HG02938 (cell line): Measurements from ENCODE around the gene OPTC.
"Not testable (repeated sequence)": the region's sequence is repeated elsewhere in the genome, so short reads cannot be mapped to it uniquely, and the experiment has no call there.

Experiments used
- ATAC-seq: cut with Tn5 transposase; IDR thresholded peaks from one replicate; pipeline ENCODE4 v1.9.1; 2021; ENCODE audit warnings: mild to moderate bottlenecking, moderate library complexity; ENCODE audit not compliant: unreplicated experiment

OPTC gene

DNA sequence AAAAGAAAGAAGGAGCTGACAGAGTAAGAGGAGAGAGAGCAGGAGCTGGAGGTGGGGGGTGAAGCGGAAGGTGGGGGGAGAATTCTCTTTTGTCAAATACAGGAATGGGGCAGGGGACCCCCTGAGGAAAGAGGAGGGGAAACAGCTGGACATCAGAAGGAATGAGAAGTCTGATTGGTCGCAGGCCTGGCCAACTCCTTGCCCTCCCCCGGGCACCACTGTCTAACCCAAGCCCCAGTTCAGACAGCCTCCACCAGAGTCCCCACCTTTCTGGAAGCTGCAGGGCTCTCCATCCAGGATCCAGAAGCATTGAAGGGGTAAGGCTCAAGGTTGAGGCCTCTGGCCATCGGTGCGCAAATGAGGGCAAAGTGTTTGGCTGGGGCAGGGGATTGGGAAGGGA is at the start of gene OPTC:
OPTC (plus strand) TSS at position 253 of the 400 bp plus-strand sequence. CDS start 1,853 bp downstream, outside the sequence.
- ATAC-seq, result no peak

GRCh38 chr1:203444171-203444576 is 49.8 kb upstream of the OPTC start:
- ATAC-seq, result no peak

GRCh38 chr1:203447151-203447550 is 46.8 kb upstream of the OPTC start:
- ATAC-seq, result no peak

DNA sequence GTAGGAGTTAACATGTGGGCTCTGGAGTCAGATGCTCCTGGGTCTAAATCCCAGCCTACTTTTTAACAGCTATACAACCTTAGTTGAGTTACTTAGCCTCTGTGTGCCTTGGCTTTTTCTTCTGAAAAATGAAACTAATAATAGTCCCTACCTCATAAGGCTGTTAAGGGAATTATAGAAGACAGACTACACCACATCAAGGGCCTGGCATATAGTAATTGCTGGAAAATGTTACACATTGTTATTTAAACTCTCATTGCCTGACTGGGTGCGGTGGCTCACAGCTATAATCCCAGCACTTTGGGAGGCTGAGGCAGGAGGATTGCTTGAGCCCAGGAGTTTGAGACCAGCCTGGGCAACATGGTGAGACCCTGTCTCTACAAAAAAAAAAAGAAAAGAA is 46.4 kb upstream of the OPTC start:
- not testable (repeated sequence) for ATAC-seq

GRCh38 chr1:203448521-203449061 is 45.4 kb upstream of the OPTC start:
- ATAC-seq, result no peak

DNA sequence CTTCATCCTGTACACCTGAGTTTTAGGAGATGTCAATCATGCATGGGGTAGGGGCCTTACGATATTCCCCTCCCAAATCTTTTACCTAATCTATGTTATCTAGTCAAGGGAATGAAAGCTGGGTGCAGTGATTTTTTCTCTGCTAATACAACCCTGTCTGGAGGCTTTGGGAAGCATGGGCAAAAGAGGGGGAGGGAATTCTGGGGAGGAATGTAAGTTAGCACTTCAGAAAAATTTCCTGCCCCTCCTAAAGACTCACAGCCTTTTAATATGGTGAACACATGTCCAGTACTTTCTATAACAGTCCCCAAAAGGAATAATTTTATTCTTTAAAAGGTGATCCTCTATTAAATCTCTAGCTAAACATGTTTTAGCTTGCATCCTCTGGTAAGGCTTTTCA is 44.0 kb upstream of the OPTC start:
- ATAC-seq, result no peak

DNA sequence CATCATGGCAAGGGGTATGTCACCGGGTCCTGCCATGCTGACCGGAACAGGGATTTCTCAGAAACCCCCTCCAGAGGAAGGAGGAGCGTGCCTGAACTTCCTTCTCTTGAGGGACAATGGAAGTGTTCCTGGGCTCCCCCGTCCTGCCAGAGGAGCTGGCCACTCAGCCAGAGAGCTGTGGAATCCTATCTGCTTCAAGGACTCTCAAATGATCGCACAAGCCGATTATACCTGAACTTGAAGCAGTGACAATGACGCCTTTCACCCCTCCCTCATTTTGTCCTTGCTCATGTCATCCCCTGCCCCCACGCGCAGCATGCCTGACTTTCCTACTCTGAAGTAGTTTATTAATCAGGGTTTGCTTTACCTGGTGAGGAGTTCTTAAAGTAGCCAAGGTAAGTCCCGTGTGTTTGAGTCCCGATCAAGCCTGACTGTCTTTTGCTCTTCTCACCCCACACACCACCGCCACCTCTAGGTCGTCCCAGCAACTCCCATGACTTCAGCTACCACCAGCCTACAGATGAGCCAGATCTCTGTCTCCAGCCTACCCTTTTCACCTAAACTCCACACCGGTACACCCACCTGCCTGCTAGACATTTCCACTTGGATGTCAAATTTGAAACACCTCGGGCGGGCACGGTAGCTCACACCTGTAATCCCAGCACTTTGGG is 43.3 kb upstream of the OPTC start:
- ATAC-seq, result no peak

GRCh38 chr1:203451836-203452784 is 41.8 kb upstream of the OPTC start:
- no peak for ATAC-seq

GRCh38 chr1:203453016-203453415 is 40.9 kb upstream of the OPTC start:
- no peak for ATAC-seq

GRCh38 chr1:203453616-203454015 is 40.3 kb upstream of the OPTC start:
- no peak for ATAC-seq

DNA sequence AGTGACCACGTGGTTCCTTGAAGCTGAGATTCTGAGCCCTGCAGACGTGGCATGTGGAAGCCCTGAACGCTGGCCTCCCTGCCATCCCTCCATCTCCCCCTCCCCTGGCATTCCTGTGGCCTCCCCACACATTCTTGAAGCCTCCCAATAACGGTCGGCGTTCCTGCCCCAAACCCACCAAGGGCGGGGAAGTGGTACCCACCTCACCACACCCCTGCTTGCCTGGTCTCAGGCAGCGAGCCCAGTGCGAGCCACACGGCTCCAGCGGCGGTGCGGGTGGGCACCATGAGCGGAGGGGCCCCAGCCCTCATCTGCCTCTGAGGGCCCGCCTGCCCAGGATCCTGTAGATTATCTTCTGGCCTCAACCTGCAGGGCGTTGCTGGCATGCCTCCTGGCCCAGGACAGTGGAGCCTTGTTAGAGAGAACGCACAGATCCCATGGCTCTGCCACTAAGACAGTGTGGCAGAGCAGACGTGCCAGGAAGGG is 38.9 kb upstream of the OPTC start:
- ATAC-seq, result no peak

DNA sequence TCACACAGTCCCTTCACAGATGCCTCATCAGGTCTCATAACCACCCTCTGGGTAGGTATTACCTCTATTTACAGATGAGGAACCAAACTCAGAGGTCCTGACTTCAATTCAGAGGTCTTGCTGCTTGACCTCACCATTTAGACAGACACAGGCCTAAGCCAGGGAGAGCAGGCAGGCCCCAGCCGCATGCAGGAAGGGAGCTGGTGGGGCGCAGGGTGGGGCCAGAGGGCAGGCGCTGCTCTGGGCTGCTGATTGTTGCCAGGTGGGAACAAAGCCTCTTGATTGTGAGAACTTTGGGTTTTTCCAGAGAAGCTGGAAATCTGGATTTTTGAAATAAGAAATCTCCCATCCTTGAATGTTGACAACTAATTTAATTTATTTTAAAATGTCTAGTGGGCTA is 38.2 kb upstream of the OPTC start:
- ATAC-seq, result no peak

DNA sequence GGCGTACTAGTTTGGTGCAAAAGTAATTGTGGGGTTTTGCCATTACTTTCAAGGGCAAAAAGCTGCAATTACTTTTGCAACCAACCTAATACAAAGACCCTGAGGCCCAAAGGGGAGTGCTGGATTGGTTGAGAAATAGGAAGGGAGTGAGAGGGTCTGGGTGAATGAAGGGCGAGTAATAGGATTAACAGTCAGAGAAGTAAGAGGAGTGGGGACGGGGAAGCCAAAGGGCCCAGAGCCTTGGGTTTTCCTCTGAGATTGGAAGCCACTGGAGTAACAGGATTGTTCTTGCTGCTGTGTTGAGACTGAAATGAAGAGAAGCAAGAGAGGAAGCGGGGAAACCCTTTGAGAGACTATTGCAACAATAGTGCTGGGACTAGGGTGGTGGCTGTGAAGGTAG is 37.4 kb upstream of the OPTC start:
- no peak for ATAC-seq

GRCh38 chr1:203458078-203458477 is 35.9 kb upstream of the OPTC start:
- ATAC-seq, result no peak

GRCh38 chr1:203459671-203460201 is 34.2 kb upstream of the OPTC start:
- no peak for ATAC-seq

DNA sequence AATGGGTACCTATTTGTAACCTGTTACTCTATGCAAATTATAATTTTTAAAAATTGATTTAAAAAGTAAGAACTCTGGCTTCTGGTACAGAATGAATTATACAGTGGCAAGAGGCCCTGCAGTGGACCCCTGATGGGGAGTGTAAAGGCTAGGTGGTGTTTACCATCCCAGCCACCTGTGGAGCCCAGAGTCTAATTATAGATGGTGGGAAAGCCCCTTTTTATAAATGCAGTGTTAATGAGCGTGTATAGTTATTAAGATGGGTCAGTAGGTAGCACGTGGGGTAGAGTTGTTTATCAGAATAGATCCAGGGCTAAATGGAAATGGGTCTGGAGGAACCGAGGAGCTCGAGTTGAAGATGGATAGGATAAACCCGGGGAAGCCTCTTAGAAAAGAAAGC is 32.2 kb upstream of the OPTC start:
- no peak for ATAC-seq

DNA sequence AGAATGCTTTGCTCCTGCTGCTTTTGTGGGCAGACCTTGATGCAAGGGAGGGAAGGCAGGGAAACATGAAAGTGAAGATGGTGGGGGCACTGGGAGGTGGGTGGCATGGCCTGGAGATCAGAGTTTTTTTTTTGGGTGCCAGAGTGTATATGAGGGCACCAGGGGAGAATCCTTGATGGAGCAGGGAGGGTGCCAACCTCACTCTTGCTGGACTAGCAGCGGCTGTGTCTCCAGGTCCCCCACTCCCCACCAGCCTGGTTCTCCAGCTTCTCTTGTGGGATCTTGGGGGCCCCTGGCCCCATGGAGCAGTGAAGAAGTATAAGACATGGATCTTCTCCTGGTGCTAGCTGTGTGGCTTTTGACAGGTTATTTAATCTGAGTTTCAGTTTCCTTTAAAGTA is 31.8 kb upstream of the OPTC start:
- no peak for ATAC-seq

DNA sequence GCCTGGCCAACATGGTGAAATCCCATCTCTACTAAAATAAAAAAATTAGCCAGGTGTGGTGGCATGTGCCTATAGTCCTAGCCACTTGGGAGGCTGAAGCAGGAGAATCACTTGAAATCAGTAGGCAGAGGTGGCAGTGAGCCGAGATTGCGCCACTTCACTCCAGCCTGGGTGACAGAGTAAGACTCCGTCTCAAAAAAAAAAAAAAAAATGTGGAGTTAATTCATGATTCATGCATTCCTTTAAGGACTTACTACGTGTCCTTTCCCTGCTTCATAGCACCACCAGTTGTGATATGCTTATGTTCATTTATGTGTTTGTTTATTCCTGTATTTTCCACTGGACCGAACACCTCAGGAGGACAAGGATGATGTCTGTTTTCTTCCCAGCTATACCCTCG is 31.1 kb upstream of the OPTC start:
- no peak for ATAC-seq

- ATAC-seq, result no peak
Measured at GRCh38 chr1:203463469-203464062, 30.4 kb upstream of the OPTC start.

GRCh38 chr1:203464226-203464625 is 29.7 kb upstream of the OPTC start:
- no peak for ATAC-seq

- no peak for ATAC-seq
Measured at GRCh38 chr1:203464743-203465142, 29.2 kb upstream of the OPTC start.
